ENCODE measurements around the gene GRIA3. TPM values are rescaled to one million over a fixed set of nuclear protein-coding genes. Genes with fewer than 3 reads are reported as not detected.

The GRIA3 gene
- total and polyA plus RNA-seq, 2 experiments from 2014 or later, result 1.9 to 2.9 TPM

GRCh38 chrX:123424546-123424945, 240.5 kb downstream of the GRIA3 start:
- Histone ChIP-seq H3K4me2 (no peak overlapping the region), H4K20me1 (ENCODE audit: insufficient read depth, poor library complexity, severe bottlenecking) (no peaks in the 10 kb centered on the region), H3K27me3 (no peaks in the 10 kb centered on the region), H3K4me3 (no peak overlapping the region), H2AFZ (no peak overlapping the region), H3K36me3 (replicated peaks; ENCODE audit: insufficient read depth, low read depth) (no peaks in the 10 kb centered on the region), H3K79me2 (no peaks in the 10 kb centered on the region), H3K9me3 (ENCODE audit: low read depth) (no peaks in the 10 kb centered on the region), H3K9me2 (replicated peaks; ENCODE audit: insufficient read depth) (no peaks in the 10 kb centered on the region), H3K27ac (no peak overlapping the region), H3K4me1 (ENCODE audit: insufficient read depth) (no peaks in the 10 kb centered on the region)
- TF ChIP-seq CTCF (IDR thresholded peaks at IDR 0.05; ENCODE audit: poor library complexity) (no peak), EZH2 (IDR thresholded peaks at IDR 0.05; ENCODE audit: borderline replicate concordance) (no peak), EZH2phosphoT487 (IDR thresholded peaks at IDR 0.05; ENCODE audit: low read depth, severe bottlenecking, unreplicated experiment) (no peak)
- DNase-seq (ENCODE audit: low spot score), result no peak

GRCh38 chrX:123425471-123425870, 241.4 kb downstream of the GRIA3 start:
- Histone ChIP-seq H3K36me3 (replicated peaks; ENCODE audit: insufficient read depth, low read depth) (no peaks in the 10 kb centered on the region), H3K4me3 (no peak overlapping the region), H3K4me2 (no peak overlapping the region), H3K27me3 (no peaks in the 10 kb centered on the region), H3K27ac (no peak overlapping the region), H3K9me3 (ENCODE audit: low read depth) (no peaks in the 10 kb centered on the region), H2AFZ (no peak overlapping the region), H3K79me2 (no peaks in the 10 kb centered on the region), H4K20me1 (ENCODE audit: insufficient read depth, poor library complexity, severe bottlenecking) (no peaks in the 10 kb centered on the region), H3K4me1 (ENCODE audit: insufficient read depth) (no peaks in the 10 kb centered on the region), H3K9me2 (replicated peaks; ENCODE audit: insufficient read depth) (no peaks in the 10 kb centered on the region)
- no peak for TF ChIP-seq EZH2 (IDR thresholded peaks at IDR 0.05; ENCODE audit: borderline replicate concordance)
- no peak for TF ChIP-seq CTCF (IDR thresholded peaks at IDR 0.05; ENCODE audit: poor library complexity)
- no peak for TF ChIP-seq EZH2phosphoT487 (IDR thresholded peaks at IDR 0.05; ENCODE audit: low read depth, severe bottlenecking, unreplicated experiment)
- WGBS (ENCODE audit: low lambda C conversion rate, missing lambda C conversion rate), result 69% methylated on average over 2 of the region's 2 CpGs
- DNase-seq (ENCODE audit: low spot score), result no peak

- H3K9me3 ChIP-seq (ENCODE audit: low read depth), result no peaks in the 10 kb centered on the region
- DNase-seq (ENCODE audit: low spot score), result no peak
- no peak overlapping the region for H3K27ac ChIP-seq
- no peak overlapping the region for H3K4me2 ChIP-seq
- H3K27me3 ChIP-seq, result no peaks in the 10 kb centered on the region
- no peaks in the 10 kb centered on the region for H4K20me1 ChIP-seq (ENCODE audit: insufficient read depth, poor library complexity, severe bottlenecking)
- no peak overlapping the region for H2AFZ ChIP-seq
- H3K79me2 ChIP-seq, result no peaks in the 10 kb centered on the region
- TF ChIP-seq EZH2 (IDR thresholded peaks at IDR 0.05; ENCODE audit: borderline replicate concordance) (no peak), CTCF (IDR thresholded peaks at IDR 0.05; ENCODE audit: poor library complexity) (no peak), EZH2phosphoT487 (IDR thresholded peaks at IDR 0.05; ENCODE audit: low read depth, severe bottlenecking, unreplicated experiment) (no peak)
- WGBS (ENCODE audit: low lambda C conversion rate, missing lambda C conversion rate), result 60% methylated on average over 3 of the region's 3 CpGs
- no peaks in the 10 kb centered on the region for H3K9me2 ChIP-seq (replicated peaks; ENCODE audit: insufficient read depth)
- H3K4me3 ChIP-seq, result no peak overlapping the region
- H3K36me3 ChIP-seq (replicated peaks; ENCODE audit: insufficient read depth, low read depth), result no peaks in the 10 kb centered on the region
- no peaks in the 10 kb centered on the region for H3K4me1 ChIP-seq (ENCODE audit: insufficient read depth)
Measured at GRCh38 chrX:123425904-123426303, 241.8 kb downstream of the GRIA3 start.
